Measurements from ENCODE around the gene CDYL. TPM values are rescaled to one million over a fixed set of nuclear protein-coding genes. Genes with fewer than 3 reads are reported as not detected.

Gene CDYL
- polyA plus RNA-seq, 4 donors = 6.2 to 15.4 (median 7.4) TPM

- FAIRE-seq = no peak
- DNase-seq = no peak
- no peak overlapping the region for H3K27ac ChIP-seq (ENCODE audit: low read depth in 1 of 3, low read length in 2 of 3)
- H3K36me3 ChIP-seq (ENCODE audit: control insufficient read depth in 3 of 3, insufficient read depth in 2 of 3, low read depth in 1 of 3, low read length in 3 of 3) = peaks cover 7 to 74% (median 14%) of the 10 kb centered on the region in 3 donors
- WGBS, 3 donors = 95 to 99% (median 96%) methylated on average over 11 of the region's 11 CpGs
- H3K27me3 ChIP-seq (ENCODE audit: control insufficient read depth in 3 of 3, insufficient read depth in 3 of 3, low read length in 3 of 3) = no peaks in the 10 kb centered on the region
- no peaks in the 10 kb centered on the region for H3K4me1 ChIP-seq (ENCODE audit: control insufficient read depth in 3 of 3, insufficient read depth in 2 of 3, low read depth in 1 of 3, low read length in 2 of 3)
- no peak overlapping the region for H3K4me3 ChIP-seq (ENCODE audit: low read depth in 1 of 3, low read length in 3 of 3)
- H3K9me3 ChIP-seq (ENCODE audit: control insufficient read depth in 2 of 2, insufficient read depth in 1 of 2, low read depth in 1 of 2, low read length in 1 of 2) = peaks cover 0 to 3% of the 10 kb centered on the region in 2 donors
Observed at GRCh38 chr6:4950076-4950475, 173.9 kb downstream of the CDYL start.

GRCh38 chr6:4950836-4951533 is 174.8 kb downstream of the CDYL start:
- no peaks in the 10 kb centered on the region for H3K4me1 ChIP-seq (ENCODE audit: control insufficient read depth in 3 of 3, insufficient read depth in 2 of 3, low read depth in 1 of 3, low read length in 2 of 3)
- FAIRE-seq = no peak
- DNase-seq = no peak
- peaks cover 0 to 3% of the 10 kb centered on the region in 2 donors for H3K9me3 ChIP-seq (ENCODE audit: control insufficient read depth in 2 of 2, insufficient read depth in 1 of 2, low read depth in 1 of 2, low read length in 1 of 2)
- H3K27ac ChIP-seq (ENCODE audit: low read depth in 1 of 3, low read length in 2 of 3) = no peak overlapping the region
- H3K27me3 ChIP-seq (ENCODE audit: control insufficient read depth in 3 of 3, insufficient read depth in 3 of 3, low read length in 3 of 3) = no peaks in the 10 kb centered on the region
- WGBS, 3 donors = 91 to 98% (median 92%) methylated on average over 13 to 14 of the region's 14 CpGs
- H3K4me3 ChIP-seq (ENCODE audit: low read depth in 1 of 3, low read length in 3 of 3) = no peak overlapping the region
- H3K36me3 ChIP-seq (ENCODE audit: control insufficient read depth in 3 of 3, insufficient read depth in 2 of 3, low read depth in 1 of 3, low read length in 3 of 3) = peaks cover 7 to 65% (median 7%) of the 10 kb centered on the region in 3 donors

GRCh38 chr6:4953440-4953839 is 177.2 kb downstream of the CDYL start:
- peaks cover 0 to 3% of the 10 kb centered on the region in 2 donors for H3K9me3 ChIP-seq (ENCODE audit: control insufficient read depth in 2 of 2, insufficient read depth in 1 of 2, low read depth in 1 of 2, low read length in 1 of 2)
- no peaks in the 10 kb centered on the region for H3K27me3 ChIP-seq (ENCODE audit: control insufficient read depth in 3 of 3, insufficient read depth in 3 of 3, low read length in 3 of 3)
- WGBS, 3 donors = 96 to 99% (median 97%) methylated on average over 12 of the region's 12 CpGs
- no peak overlapping the region for H3K4me3 ChIP-seq (ENCODE audit: low read depth in 1 of 3, low read length in 3 of 3)
- H3K4me1 ChIP-seq (ENCODE audit: control insufficient read depth in 3 of 3, insufficient read depth in 2 of 3, low read depth in 1 of 3, low read length in 2 of 3) = no peaks in the 10 kb centered on the region
- H3K27ac ChIP-seq (ENCODE audit: low read depth in 1 of 3, low read length in 2 of 3) = no peak overlapping the region
- FAIRE-seq (no peak), DNase-seq (no peak)
- peaks cover 3 to 47% (median 5%) of the 10 kb centered on the region in 3 donors for H3K36me3 ChIP-seq (ENCODE audit: control insufficient read depth in 3 of 3, insufficient read depth in 2 of 3, low read depth in 1 of 3, low read length in 3 of 3)

- H3K4me1 ChIP-seq (ENCODE audit: control insufficient read depth in 3 of 3, insufficient read depth in 2 of 3, low read depth in 1 of 3, low read length in 2 of 3) = no peaks in the 10 kb centered on the region
- no peaks in the 10 kb centered on the region for H3K9me3 ChIP-seq (ENCODE audit: control insufficient read depth in 2 of 2, insufficient read depth in 1 of 2, low read depth in 1 of 2, low read length in 1 of 2)
- no peak for FAIRE-seq
- H3K27me3 ChIP-seq (ENCODE audit: control insufficient read depth in 3 of 3, insufficient read depth in 3 of 3, low read length in 3 of 3) = no peaks in the 10 kb centered on the region
- no peak overlapping the region for H3K4me3 ChIP-seq (ENCODE audit: low read depth in 1 of 3, low read length in 3 of 3)
- no peak for DNase-seq
- H3K27ac ChIP-seq (ENCODE audit: low read depth in 1 of 3, low read length in 2 of 3) = no peak overlapping the region
- peaks cover 0 to 23% (median 5%) of the 10 kb centered on the region in 3 donors for H3K36me3 ChIP-seq (ENCODE audit: control insufficient read depth in 3 of 3, insufficient read depth in 2 of 3, low read depth in 1 of 3, low read length in 3 of 3)
- WGBS, 3 donors = 84 to 91% (median 90%) methylated on average over 5 of the region's 5 CpGs
Observed at GRCh38 chr6:4956625-4957024, 180.4 kb downstream of the CDYL start.

GRCh38 chr6:4957521-4958231 is 181.5 kb downstream of the CDYL start:
- no peak overlapping the region for H3K4me3 ChIP-seq (ENCODE audit: low read depth in 1 of 3, low read length in 3 of 3)
- H3K9me3 ChIP-seq (ENCODE audit: control insufficient read depth in 2 of 2, insufficient read depth in 1 of 2, low read depth in 1 of 2, low read length in 1 of 2) = no peaks in the 10 kb centered on the region
- 56 to 66% (median 58%) methylated on average over 9 of the region's 9 CpGs for WGBS, 3 donors
- no peak for FAIRE-seq
- peaks cover 0 to 16% (median 3%) of the 10 kb centered on the region in 3 donors for H3K36me3 ChIP-seq (ENCODE audit: control insufficient read depth in 3 of 3, insufficient read depth in 2 of 3, low read depth in 1 of 3, low read length in 3 of 3)
- DNase-seq = peak in 1 of 2 donors; percentile 15
- no peaks in the 10 kb centered on the region for H3K4me1 ChIP-seq (ENCODE audit: control insufficient read depth in 3 of 3, insufficient read depth in 2 of 3, low read depth in 1 of 3, low read length in 2 of 3)
- H3K27ac ChIP-seq (ENCODE audit: low read depth in 1 of 3, low read length in 2 of 3) = no peak overlapping the region
- H3K27me3 ChIP-seq (ENCODE audit: control insufficient read depth in 3 of 3, insufficient read depth in 3 of 3, low read length in 3 of 3) = no peaks in the 10 kb centered on the region

DNA sequence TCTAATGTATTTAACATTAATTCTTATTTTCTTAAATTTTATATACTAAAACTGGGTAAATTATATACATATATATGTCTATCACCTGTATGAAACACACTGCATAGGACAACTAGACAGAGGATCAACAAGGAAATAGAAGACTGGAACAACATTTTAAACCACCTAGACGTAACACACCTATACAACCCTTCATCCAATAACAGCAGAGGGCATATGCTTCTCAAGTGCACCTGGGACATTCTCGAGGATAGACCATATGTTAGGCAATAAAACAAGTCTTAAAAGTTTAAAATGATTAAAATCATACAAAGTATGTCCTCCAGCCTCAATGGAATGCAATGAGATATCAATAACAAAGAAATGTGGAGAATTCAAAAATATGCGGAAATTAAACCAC is 182.4 kb downstream of the CDYL start:
- Histone ChIP-seq H3K27me3 (ENCODE audit: control insufficient read depth in 3 of 3, insufficient read depth in 3 of 3, low read length in 3 of 3) (no peaks in the 10 kb centered on the region), H3K4me3 (ENCODE audit: low read depth in 1 of 3, low read length in 3 of 3) (no peak overlapping the region), H3K4me1 (ENCODE audit: control insufficient read depth in 3 of 3, insufficient read depth in 2 of 3, low read depth in 1 of 3, low read length in 2 of 3) (no peaks in the 10 kb centered on the region), H3K9me3 (ENCODE audit: control insufficient read depth in 2 of 2, insufficient read depth in 1 of 2, low read depth in 1 of 2, low read length in 1 of 2) (no peaks in the 10 kb centered on the region), H3K27ac (ENCODE audit: low read depth in 1 of 3, low read length in 2 of 3) (no peak overlapping the region), H3K36me3 (ENCODE audit: control insufficient read depth in 3 of 3, insufficient read depth in 2 of 3, low read depth in 1 of 3, low read length in 3 of 3) (peaks cover 0 to 10% (median 0%) of the 10 kb centered on the region in 3 donors)
- 52 to 86% (median 65%) methylated on average over 3 of the region's 3 CpGs for WGBS, 3 donors
- no peak for DNase-seq
- no peak for FAIRE-seq

- peaks cover 0 to 3% (median 0%) of the 10 kb centered on the region in 3 donors for H3K36me3 ChIP-seq (ENCODE audit: control insufficient read depth in 3 of 3, insufficient read depth in 2 of 3, low read depth in 1 of 3, low read length in 3 of 3)
- WGBS, 3 donors = 81 to 85% (median 84%) methylated on average over 10 of the region's 10 CpGs
- no peaks in the 10 kb centered on the region for H3K4me1 ChIP-seq (ENCODE audit: control insufficient read depth in 3 of 3, insufficient read depth in 2 of 3, low read depth in 1 of 3, low read length in 2 of 3)
- no peak overlapping the region for H3K27ac ChIP-seq (ENCODE audit: low read depth in 1 of 3, low read length in 2 of 3)
- no peak for DNase-seq
- FAIRE-seq = no peak
- no peaks in the 10 kb centered on the region for H3K9me3 ChIP-seq (ENCODE audit: control insufficient read depth in 2 of 2, insufficient read depth in 1 of 2, low read depth in 1 of 2, low read length in 1 of 2)
- no peak overlapping the region for H3K4me3 ChIP-seq (ENCODE audit: low read depth in 1 of 3, low read length in 3 of 3)
- H3K27me3 ChIP-seq (ENCODE audit: control insufficient read depth in 3 of 3, insufficient read depth in 3 of 3, low read length in 3 of 3) = no peaks in the 10 kb centered on the region
Observed at GRCh38 chr6:4961322-4962168, 185.3 kb downstream of the CDYL start.

DNA sequence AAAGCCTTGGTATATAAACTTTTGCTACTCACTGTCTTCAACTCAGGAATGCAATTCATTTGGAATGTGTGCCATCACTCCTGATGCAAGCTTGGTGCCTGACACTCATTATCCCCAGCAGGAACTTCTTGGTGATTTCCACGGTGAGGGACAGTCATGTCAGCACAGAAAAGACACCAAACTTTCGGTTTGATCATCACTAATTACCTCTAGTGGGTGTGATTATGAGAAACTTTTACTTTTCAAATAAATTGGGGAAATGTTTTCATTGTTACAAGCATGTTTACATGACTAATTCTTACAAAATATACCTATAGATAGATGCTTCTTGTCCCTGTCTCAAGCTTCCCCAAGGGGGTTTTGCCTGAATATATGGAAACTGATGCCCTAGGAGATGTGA is 186.7 kb downstream of the CDYL start:
- Histone ChIP-seq H3K36me3 (ENCODE audit: control insufficient read depth in 3 of 3, insufficient read depth in 2 of 3, low read depth in 1 of 3, low read length in 3 of 3) (no peaks in the 10 kb centered on the region), H3K27me3 (ENCODE audit: control insufficient read depth in 3 of 3, insufficient read depth in 3 of 3, low read length in 3 of 3) (no peaks in the 10 kb centered on the region), H3K9me3 (ENCODE audit: control insufficient read depth in 2 of 2, insufficient read depth in 1 of 2, low read depth in 1 of 2, low read length in 1 of 2) (no peaks in the 10 kb centered on the region), H3K4me1 (ENCODE audit: control insufficient read depth in 3 of 3, insufficient read depth in 2 of 3, low read depth in 1 of 3, low read length in 2 of 3) (no peaks in the 10 kb centered on the region), H3K27ac (ENCODE audit: low read depth in 1 of 3, low read length in 2 of 3) (no peak overlapping the region), H3K4me3 (ENCODE audit: low read depth in 1 of 3, low read length in 3 of 3) (no peak overlapping the region)
- WGBS, 3 donors = 54 to 71% (median 71%) methylated on average over 2 of the region's 2 CpGs
- DNase-seq (no peak), FAIRE-seq (no peak)
